GM18502 (cell line): ENCODE results near the gene MIAT.
A peak's percentile ranks its signal among the peaks of the same experiment; 100 is the strongest.

Source experiments
- ATAC-seq: cut with Tn5 transposase; IDR thresholded peaks from one replicate; pipeline ENCODE4 v1.9.1; 2021; ENCODE audit warnings: mild to moderate bottlenecking; ENCODE audit not compliant: unreplicated experiment, poor library complexity

Gene MIAT

GRCh38 chr22:26665813-26666231 is 8.4 kb downstream of the MIAT start:
- ATAC-seq = peak; percentile 30

DNA sequence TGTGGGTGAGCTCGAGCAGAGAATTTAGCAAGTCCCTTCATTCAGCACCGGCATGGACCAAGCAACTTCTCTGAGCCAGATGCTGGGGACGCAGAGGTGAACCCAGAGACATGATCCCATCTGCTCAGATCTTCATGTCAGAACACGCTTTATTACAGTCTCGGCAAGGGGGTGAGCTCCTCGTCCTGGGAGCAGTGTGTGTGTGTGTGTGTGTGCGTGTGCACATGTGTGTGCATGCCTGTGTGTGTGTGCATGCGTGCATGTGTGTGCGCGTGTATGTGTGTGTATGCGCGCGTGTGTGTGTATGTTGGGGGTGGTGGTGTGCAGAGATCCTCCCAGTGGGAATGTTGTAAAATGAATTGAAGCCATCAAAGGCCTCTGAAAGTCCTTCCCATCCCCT is 9.8 kb downstream of the MIAT start:
- ATAC-seq = no peak

DNA sequence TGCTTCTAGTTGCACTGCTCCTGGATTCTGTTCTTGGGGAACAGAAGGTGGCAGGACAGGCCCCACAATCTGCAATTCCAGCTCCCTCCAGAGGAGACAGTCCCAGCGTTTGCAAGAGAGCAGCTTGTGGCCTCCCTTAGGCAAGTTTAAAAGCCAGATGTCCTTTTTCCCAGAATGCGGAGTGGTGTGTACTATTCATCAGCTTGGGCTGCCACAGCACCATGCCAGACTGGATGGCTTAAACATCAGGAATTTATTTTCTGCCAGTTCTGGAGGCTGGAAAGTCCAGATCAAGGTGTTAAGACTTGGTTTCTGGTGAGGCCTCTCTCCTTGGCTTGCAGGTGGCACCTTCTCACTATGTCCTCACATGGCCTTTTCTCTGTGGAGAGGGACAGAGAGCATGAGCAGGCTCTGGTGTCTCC is 11.7 kb downstream of the MIAT start:
- no peak for ATAC-seq

DNA sequence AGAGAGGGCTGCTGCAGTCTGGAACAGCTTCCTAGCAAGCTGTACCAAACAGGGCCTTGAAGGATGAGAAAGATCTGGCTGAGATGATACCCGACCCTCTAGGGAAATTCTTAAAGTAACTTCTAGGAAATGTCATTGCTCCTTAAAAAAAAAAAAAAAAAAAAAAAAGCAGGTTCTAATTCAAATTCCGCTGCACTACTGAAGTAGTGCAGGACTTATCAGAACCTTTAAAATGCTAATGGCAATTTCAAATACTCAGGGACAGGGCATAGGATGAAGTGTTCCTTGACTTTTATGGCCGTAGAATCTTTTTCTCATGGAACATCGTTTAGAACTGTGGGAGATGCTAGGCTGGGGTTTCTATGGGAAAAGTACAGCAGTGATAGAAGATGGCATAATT is 13.1 kb downstream of the MIAT start:
- no peak for ATAC-seq

GRCh38 chr22:26671317-26672059 is 14.1 kb downstream of the MIAT start:
- peak; percentile 41 for ATAC-seq

GRCh38 chr22:26672060-26672471 is 14.7 kb downstream of the MIAT start:
- ATAC-seq = peak; percentile 1

GRCh38 chr22:26672590-26673468 is 15.4 kb downstream of the MIAT start:
- peak; percentile 59 for ATAC-seq

DNA sequence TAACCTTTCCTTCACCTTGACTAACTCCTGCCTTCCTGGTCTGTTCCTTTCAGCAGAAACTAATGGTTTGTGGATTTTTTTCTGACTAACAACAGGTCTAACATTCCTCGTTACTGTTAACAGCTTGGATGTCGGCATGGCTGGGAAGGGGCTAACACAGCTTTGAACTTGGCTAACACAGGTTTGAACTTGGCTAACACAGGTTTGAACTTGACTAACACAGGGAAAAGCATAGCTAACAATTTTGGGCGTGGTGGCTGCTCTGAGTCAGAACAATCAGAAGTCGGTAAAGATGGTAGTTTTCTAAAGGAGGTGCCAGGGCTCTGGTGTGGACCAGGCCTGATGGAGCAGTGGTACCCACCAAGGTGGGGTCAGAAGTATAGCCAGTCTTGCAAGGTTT is 16.1 kb downstream of the MIAT start:
- ATAC-seq = no peak

DNA sequence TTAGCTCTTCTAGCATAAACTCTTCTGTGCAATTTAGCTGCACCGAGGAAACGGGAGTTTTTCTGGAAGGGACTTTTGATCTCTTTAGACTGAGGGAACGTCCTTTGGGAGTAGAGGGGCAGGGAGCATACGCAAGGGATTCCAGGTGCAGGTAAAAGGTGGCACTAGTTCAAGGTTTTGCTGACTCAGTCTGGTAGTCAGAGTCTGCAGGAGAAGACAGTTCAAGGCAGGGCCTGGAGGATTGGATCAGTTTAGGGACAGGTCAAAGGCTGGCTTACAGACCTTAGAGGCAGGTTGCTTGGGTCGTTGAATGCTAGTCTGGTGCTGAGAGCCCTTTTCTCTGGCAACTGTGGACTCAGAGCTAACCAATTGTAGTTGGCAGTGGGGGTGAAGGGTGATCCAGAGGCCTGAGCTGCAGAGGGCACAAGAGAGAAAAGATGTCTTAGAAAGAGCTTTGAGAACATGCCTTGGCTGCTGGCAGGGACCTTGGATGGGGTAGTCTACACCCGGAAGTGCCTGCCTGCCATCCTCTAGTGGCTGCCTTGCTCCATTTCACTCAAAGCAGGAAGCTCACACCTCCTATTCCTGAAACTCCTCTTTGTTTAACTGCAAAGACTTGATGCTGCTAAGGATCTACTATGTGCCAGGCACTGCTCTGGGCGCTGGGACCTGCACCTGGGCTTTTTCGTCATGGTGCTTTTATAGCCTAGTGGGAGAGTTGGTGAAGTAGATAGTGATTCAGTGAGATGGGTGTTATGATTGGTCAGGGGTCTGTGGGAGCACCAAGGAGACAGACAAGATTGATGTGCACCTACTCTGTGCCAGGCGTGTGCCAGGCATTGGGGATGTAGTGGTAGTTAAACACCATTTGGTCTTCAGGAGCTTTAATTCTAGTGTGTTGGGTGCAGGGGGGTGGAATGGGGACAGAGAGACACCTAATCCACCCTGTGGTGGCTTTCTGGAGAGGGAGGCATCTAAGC is 17.1 kb downstream of the MIAT start:
- no peak for ATAC-seq

DNA sequence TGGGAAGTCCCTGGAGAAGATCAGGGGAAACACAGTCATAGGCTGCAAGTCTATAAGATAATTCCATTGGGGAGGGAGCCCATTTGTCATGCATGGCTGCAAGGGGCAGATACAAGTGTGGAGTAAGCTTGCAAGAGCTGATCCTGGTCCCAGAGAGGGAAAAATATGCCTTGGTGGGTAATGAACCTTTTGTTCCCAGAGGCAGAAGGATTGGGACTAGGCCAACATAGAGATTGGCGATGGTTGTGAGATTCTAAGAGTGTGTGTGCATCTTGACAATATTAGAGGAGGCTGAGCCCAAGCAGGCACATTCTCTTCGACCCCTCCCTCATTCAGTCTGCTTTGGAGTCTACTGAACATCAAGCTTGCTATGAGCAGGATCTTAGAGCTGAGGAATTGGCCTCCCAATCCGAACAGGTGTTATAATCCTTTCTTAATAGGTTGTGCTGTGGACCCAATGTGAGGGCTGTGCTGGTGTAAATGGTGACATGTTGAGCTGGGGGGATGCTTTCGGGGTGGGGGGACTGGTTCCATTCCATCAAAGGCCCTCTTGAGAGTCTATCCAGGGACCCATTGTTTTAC is 18.4 kb downstream of the MIAT start:
- ATAC-seq = no peak

DNA sequence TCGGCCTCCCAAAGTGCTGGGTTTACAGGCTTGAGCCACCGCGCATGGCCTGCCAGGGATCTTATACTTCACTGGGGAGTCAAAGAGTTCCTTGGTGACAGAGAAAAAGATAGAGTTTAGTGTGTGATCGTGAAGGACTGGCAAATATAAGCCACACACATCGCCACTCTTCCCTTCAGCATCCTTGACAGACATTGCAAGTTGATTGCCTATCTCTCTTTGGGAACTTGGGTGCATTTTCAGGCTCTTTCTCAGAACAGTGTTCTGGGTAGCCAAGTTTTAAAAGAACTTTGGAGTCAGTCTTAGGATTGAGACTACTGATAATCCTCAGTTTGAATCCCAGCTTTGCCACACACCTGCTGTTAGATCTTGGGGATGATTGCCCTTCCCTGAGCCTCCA is 19.8 kb downstream of the MIAT start:
- ATAC-seq = no peak

DNA sequence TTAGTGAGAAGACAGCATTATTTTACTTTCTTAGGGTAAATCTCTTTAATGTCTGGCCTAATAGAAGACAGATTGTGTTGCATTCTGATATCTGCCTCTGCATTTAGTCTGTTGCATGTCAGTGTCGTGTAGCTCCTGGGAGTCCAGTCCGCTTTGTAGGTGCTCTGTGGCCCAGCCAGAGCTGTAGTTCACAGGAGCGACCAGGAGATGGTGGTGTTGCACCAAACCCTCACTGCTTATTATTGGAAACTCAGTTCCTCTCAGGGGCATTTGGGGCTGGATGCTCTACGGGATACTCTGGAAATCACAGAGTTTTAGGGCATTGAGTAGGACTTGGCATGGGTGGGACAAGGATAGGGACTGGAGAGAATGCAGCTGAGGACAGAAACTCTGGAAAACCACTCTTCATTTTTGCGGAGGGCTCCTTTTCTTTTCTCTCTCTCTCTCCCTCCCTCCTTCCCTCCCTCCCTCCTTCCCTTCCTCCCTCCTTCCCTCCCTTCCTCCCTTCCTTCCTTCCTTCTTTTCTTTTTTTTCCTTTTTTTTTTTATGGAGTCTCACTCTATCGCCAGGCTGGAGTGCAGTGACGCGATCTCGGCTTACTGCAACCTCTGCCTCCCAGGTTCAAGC is 21.7 kb downstream of the MIAT start:
- no peak for ATAC-seq

GRCh38 chr22:26680485-26680884 is 23.1 kb downstream of the MIAT start:
- no peak for ATAC-seq

GRCh38 chr22:26681395-26681821 is 24.0 kb downstream of the MIAT start:
- no peak for ATAC-seq

- no peak for ATAC-seq
These were observed 26.8 kb downstream of the MIAT start for GRCh38 chr22:26684168-26684567.

GRCh38 chr22:26685601-26686000 is 28.2 kb downstream of the MIAT start:
- no peak for ATAC-seq

GRCh38 chr22:26687439-26687838 is 30.1 kb downstream of the MIAT start:
- ATAC-seq = no peak

DNA sequence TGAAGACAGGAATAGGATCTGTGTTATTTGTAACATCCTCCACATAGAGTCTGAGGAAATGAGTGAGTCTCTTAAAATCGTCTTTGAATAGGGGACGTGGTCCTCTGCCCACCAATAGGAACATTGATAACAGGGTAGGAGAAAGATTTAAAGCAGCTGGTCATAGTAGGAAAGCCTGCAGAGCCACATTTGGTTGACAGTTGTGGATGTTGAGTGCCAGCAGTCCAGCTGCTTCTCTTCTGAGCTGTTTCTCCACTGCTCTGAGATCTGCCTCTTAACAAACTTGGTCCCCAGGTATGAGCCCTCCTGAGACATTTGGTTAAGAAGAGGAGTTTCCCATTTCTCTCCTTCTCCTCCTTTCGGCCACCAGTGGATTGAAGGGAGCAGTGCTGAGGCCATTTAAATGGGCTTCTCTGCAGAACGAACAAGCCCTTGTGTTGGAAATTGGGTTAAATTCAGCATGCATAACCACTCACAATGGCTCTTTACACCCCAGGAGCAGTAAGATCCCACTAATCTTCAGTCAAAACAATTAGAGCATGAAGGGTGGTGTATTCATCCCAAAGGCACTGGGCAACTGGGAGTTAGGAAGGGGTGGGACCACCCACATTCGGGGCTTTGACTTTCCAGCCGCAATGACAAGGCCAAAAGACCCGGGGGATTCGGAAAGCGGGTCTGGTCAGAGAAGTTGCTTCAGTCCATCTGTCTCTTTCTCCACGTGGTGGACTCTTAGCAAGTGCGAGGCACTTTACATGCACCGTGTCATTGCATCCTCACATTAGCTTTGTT is 32.3 kb downstream of the MIAT start:
- ATAC-seq = no peak
